HepG2 (cell line): Measurements from ENCODE around the gene PACSIN1. TPM values are rescaled to one million over a fixed set of nuclear protein-coding genes. Genes with fewer than 3 reads are reported as not detected.

Source experiments
- ATAC-seq: fragments of 200-7000 bp; cut with Tn5 transposase; 3 replicates; pipeline ENCODE4 v1.9.1; 2020; ENCODE audit warnings: mild to moderate bottlenecking, moderate library complexity
- BruUV-seq: library from RNA; stranded (reverse); fragments of 400-500 nt; replicated peaks from 2 replicates; lab custom pipeline; 2021; lab: Mats Ljungman, UMichigan
- CTCF ChIA-PET: fragments of 300-600 bp; formaldehyde crosslinking; extraction: SDS; loops from one replicate; lab custom pipeline; 2021; ENCODE audit warnings: low total read pairs, inconsistent platforms, low intra/inter-chr PET ratio; lab: Yijun Ruan, JAX
- POLR2A ChIA-PET: fragments of 350-600 bp; sonication (Branson Sonifier 250); formaldehyde crosslinking; loops from one replicate; lab custom pipeline; 2020; ENCODE audit warnings: antibody characterized with exemption, inconsistent platforms; lab: Yijun Ruan, JAX
- DNase-seq: peaks from one replicate; pipeline ENCODE4 v3.0.0-alpha.2; 2015; ENCODE audit warnings: low spot score
- FAIRE-seq: peaks from 3 replicates; lab custom pipeline; 2011; peaks lifted over from hg19 to GRCh38; lab: Jason Lieb, UNC
- H2AFZ ChIP-seq: one replicate; pipeline ENCODE4 v1.6.1; 2011; ENCODE audit warnings: low read length, inconsistent platforms
- H3K27ac ChIP-seq: fragments of 300-600 bp; 3 replicates; pipeline ENCODE4 v1.8.0; 2011; ENCODE audit warnings: mixed run types, mild to moderate bottlenecking, mixed read lengths, low read length, inconsistent platforms; ENCODE audit not compliant: insufficient read depth; ENCODE audit errors: extremely low read length
- H3K27me3 ChIP-seq, 2 experiments: fragments of 200-600 bp in 1 of 2; 2 replicates in 1 of 2; 3 replicates in 1 of 2; pipeline versions ENCODE4 v1.6.0 to v1.8.0; 2011; ENCODE audit warnings: low read length in 2 of 2, mild to moderate bottlenecking in 2 of 2, moderate library complexity in 2 of 2, inconsistent platforms in 1 of 2; ENCODE audit not compliant: insufficient read depth in 2 of 2, control insufficient read depth in 1 of 2
- H3K36me3 ChIP-seq, 2 experiments: fragments of 200-600 bp in 1 of 2; replicated peaks in 1 of 2; 2 replicates in 1 of 2; 3 replicates in 1 of 2; pipeline versions ENCODE4 v1.5.1 to v1.8.0; 2011; ENCODE audit warnings: low read length in 2 of 2, inconsistent platforms in 1 of 2; ENCODE audit not compliant: insufficient read depth in 2 of 2, control insufficient read depth in 1 of 2
- H3K4me1 ChIP-seq: 2 replicates; pipeline ENCODE4 v1.5.1; 2012; ENCODE audit warnings: low read length, inconsistent platforms; ENCODE audit not compliant: insufficient read depth
- H3K4me2 ChIP-seq: 2 replicates; pipeline ENCODE4 v1.6.0; 2011; ENCODE audit warnings: low read depth, low read length, inconsistent platforms
- H3K4me3 ChIP-seq, 3 experiments: fragments of 200-600 bp in 1 of 3; sonication (generic), shearing (Covaris generic) in 1 of 3; replicated peaks in 1 of 3; 2 replicates each; pipeline ENCODE4 v1.5.1; 2011 to 2016; ENCODE audit warnings: low read length in 3 of 3, inconsistent platforms in 2 of 3, low read depth in 2 of 3, mild to moderate bottlenecking in 2 of 3, control low read depth in 1 of 3, mixed read lengths in 1 of 3; ENCODE audit not compliant: insufficient read depth in 1 of 3
- H3K79me2 ChIP-seq: one replicate; pipeline ENCODE4 v1.6.1; 2011; ENCODE audit warnings: low read length, inconsistent platforms; ENCODE audit not compliant: insufficient read depth
- H3K9ac ChIP-seq: 2 replicates; pipeline ENCODE4 v1.6.0; 2011; ENCODE audit warnings: mild to moderate bottlenecking, low read depth, low read length, inconsistent platforms; ENCODE audit not compliant: insufficient read depth
- H3K9me3 ChIP-seq: 2 replicates; pipeline ENCODE4 v1.5.1; 2012; ENCODE audit warnings: mild to moderate bottlenecking, low read length
- H4K20me1 ChIP-seq: 2 replicates; pipeline ENCODE4 v1.6.0; 2011; ENCODE audit warnings: inconsistent platforms, mild to moderate bottlenecking, low read length, moderate library complexity; ENCODE audit not compliant: insufficient read depth
- ASH2L ChIP-seq: fragments of 300-600, 200-600 bp; sonication (generic); IDR thresholded peaks from 2 replicates; pipeline ENCODE4 v1.7.0; 2017; ENCODE audit warnings: low read depth, mild to moderate bottlenecking, moderate library complexity, mixed read lengths, low read length; ENCODE audit not compliant: insufficient read length
- FLYWCH1 ChIP-seq: sonication (generic); formaldehyde crosslinking; IDR thresholded peaks from 2 replicates; pipeline ENCODE4 v1.8.1; 2023; ENCODE audit warnings: mild to moderate bottlenecking, missing genetic modification reagents
- GTF3A ChIP-seq: sonication (generic); formaldehyde crosslinking; conservative IDR thresholded peaks from 2 replicates; pipeline ENCODE4 v1.4.0; 2020; ENCODE audit warnings: mild to moderate bottlenecking, missing genetic modification reagents
- MLLT10 ChIP-seq: sonication (generic); formaldehyde crosslinking; IDR thresholded peaks from 2 replicates; pipeline ENCODE4 v1.4.0; 2020; ENCODE audit warnings: missing genetic modification reagents
- NFYB ChIP-seq: sonication (generic); formaldehyde crosslinking; IDR thresholded peaks from 2 replicates; pipeline ENCODE4 v1.4.0; 2020; ENCODE audit warnings: missing genetic modification reagents
- SRF ChIP-seq: IDR thresholded peaks from 2 replicates; pipeline ENCODE4 v1.6.1; 2011; ENCODE audit warnings: mild to moderate bottlenecking, low read depth, low read length, moderate library complexity
- SRSF4 ChIP-seq: fragments of 200-400 bp; formaldehyde crosslinking; IDR thresholded peaks from one replicate; pipeline ENCODE4 v1.6.1; 2018; ENCODE audit warnings: mild to moderate bottlenecking, low read depth, low read length, moderate library complexity; ENCODE audit not compliant: poor library complexity, severe bottlenecking
- ZFP1 ChIP-seq: IDR thresholded peaks from 2 replicates; pipeline ENCODE4 v1.6.1; 2016
- ZFX ChIP-seq: sonication (generic); formaldehyde crosslinking; IDR thresholded peaks from 2 replicates; pipeline ENCODE4 v1.4.0; 2020; ENCODE audit warnings: mild to moderate bottlenecking, low read depth, missing genetic modification reagents, moderate library complexity
- ZMYM2 ChIP-seq: sonication (generic); formaldehyde crosslinking; IDR thresholded peaks from 2 replicates; pipeline ENCODE4 v1.8.0; 2022; ENCODE audit warnings: mild to moderate bottlenecking, missing genetic modification reagents
- ZNF607 ChIP-seq: sonication (generic); formaldehyde crosslinking; IDR thresholded peaks from 2 replicates; pipeline ENCODE4 v1.5.1; 2020; ENCODE audit warnings: missing genetic modification reagents, mild to moderate bottlenecking, borderline replicate concordance
- ZNF780A ChIP-seq: sonication (generic); formaldehyde crosslinking; IDR thresholded peaks from 2 replicates; pipeline ENCODE4 v1.8.0; 2022; ENCODE audit warnings: mild to moderate bottlenecking, missing genetic modification reagents, moderate library complexity
- ZNF878 ChIP-seq: sonication (generic); formaldehyde crosslinking; IDR thresholded peaks from 2 replicates; pipeline ENCODE4 v1.8.1; 2023; ENCODE audit warnings: mild to moderate bottlenecking, missing genetic modification reagents, moderate library complexity
- WGBS: methylation state at CpG from one replicate; pipeline ENCODE4 v1.1.6; 2017; ENCODE audit warnings: low lambda C conversion rate; 5-methylcytosine and 5-hydroxymethylcytosine counted together
- in situ Hi-C: cut with HindIII; loops from 2 replicates; pipeline ENCODE4 v1.10.0; 2017; ENCODE audit warnings: low pct_unique_long_range_greater_than_20kb; ENCODE audit not compliant: extremely low pct_ligation_motif_present
- intact Hi-C: fragments of 100-400 bp; cut with micrococcal nuclease; formaldehyde crosslinking; loops from one replicate; pipeline ENCODE4 v1.10.0; 2022; ENCODE audit not compliant: unreplicated experiment
- polyA plus RNA-seq, 8 experiments: library from polyadenylated mRNA; depleted of rRNA in 3 of 8; stranded (reverse) in 7 of 8; unstranded in 1 of 8; fragments of >200 nt; fragmentation: Illumina TruSeq in 4 of 8; extraction: Trizol in 4 of 8; gene quantifications; 2 replicates each; pipeline versions ENCODE4 v1.2.1 to v1.2.3, GENCODE V29; 2011 to 2016; ENCODE audit warnings: low read depth in 4 of 8, missing spikeins in 1 of 8, mixed read lengths in 1 of 8; ENCODE audit not compliant: insufficient read depth in 1 of 8
- total RNA-seq, 5 experiments: library from RNA; depleted of rRNA; stranded (reverse); fragments of >200 nt; fragmentation: Illumina TruSeq; extraction: Trizol; gene quantifications; 2 replicates each; pipeline ENCODE4 v1.2.3, GENCODE V29; 2016; ENCODE audit warnings: low read depth in 1 of 5
- TF ChIP-seq, protein P1 (sequence below): sonication (generic); formaldehyde crosslinking; IDR thresholded peaks from 2 replicates; pipeline ENCODE4 v1.8.0; 2022; ENCODE audit warnings: missing genetic modification reagents, low read depth, mild to moderate bottlenecking, borderline replicate concordance
- TF ChIP-seq, protein P2 (sequence below): IDR thresholded peaks from 2 replicates; pipeline ENCODE4 v1.6.1; 2016; ENCODE audit warnings: control low read depth

Gene PACSIN1
- total and polyA plus RNA-seq, 2 of the 13 experiments (the other 11 are each of a cell fraction or from before 2014, with no cell fraction given), result not detected

GRCh38 chr6:34553750-34554149 lies 87.9 kb downstream of the PACSIN1 start:
- TF ChIP-seq MLLT10 (CRISPR knock-in tag), result no peak
- TF ChIP-seq, protein P1, sequence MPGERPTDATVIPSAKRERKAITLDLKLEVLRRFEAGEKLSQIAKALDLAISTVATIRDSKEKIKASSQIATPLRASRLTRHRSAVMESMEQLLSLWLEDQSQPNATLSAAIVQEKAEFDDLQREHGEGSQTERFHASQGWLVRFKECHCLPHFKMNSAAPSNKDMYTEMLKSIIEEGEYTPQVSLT (CRISPR knock-in tag), result no peak
- TF ChIP-seq SRF, result no peak
- TF ChIP-seq SRSF4, result no peak
- no peak for TF ChIP-seq ZFX (CRISPR knock-in tag)
- no peak for TF ChIP-seq NFYB (CRISPR knock-in tag)
- no peak for TF ChIP-seq ZMYM2 (CRISPR knock-in tag)
- TF ChIP-seq, protein P2, sequence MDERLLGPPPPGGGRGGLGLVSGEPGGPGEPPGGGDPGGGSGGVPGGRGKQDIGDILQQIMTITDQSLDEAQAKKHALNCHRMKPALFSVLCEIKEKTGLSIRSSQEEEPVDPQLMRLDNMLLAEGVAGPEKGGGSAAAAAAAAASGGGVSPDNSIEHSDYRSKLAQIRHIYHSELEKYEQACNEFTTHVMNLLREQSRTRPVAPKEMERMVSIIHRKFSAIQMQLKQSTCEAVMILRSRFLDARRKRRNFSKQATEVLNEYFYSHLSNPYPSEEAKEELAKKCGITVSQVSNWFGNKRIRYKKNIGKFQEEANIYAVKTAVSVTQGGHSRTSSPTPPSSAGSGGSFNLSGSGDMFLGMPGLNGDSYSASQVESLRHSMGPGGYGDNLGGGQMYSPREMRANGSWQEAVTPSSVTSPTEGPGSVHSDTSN (CRISPR knock-in tag), result no peak
- TF ChIP-seq ZFP1 (CRISPR knock-in tag), result no peak
- no peak for TF ChIP-seq ASH2L
- no peak for TF ChIP-seq ZNF878 (CRISPR knock-in tag)
- TF ChIP-seq GTF3A (CRISPR knock-in tag), result no peak
- no peak for TF ChIP-seq ZNF780A
- no peak for TF ChIP-seq ZNF607
- no peak for TF ChIP-seq FLYWCH1
- no TSS peak for BruUV-seq
- in situ Hi-C loops, result no loop called here
- Histone ChIP-seq H3K79me2 (no peaks in the 10 kb centered on the region), H3K9me3 (no peaks in the 10 kb centered on the region), H2AFZ (no peak overlapping the region), H3K36me3 (no peaks in the 10 kb centered on the region), H3K9ac (no peak overlapping the region), H4K20me1 (no peaks in the 10 kb centered on the region), H3K27ac (no peak overlapping the region), H3K27me3 (peaks cover 42 to 86% of the 10 kb centered on the region in 2 experiments), H3K4me1 (peaks cover 12% of the 10 kb centered on the region; the same call in 1 of the 2 replicates), H3K4me2 (no peak overlapping the region), H3K4me3 (no peak overlapping the region)
- ChIA-PET POLR2A (no interaction called here), CTCF (no interaction called here)
- no peak for DNase-seq
- FAIRE-seq, result no peak
- 5% methylated on average over 10 of the region's 10 CpGs for WGBS
- intact Hi-C loops, result no loop called here
- ATAC-seq, result no peak
